Body of pancreas (tissue), 4 donors: ENCODE results near the gene APH1B. TPM values are rescaled to one million over a fixed set of nuclear protein-coding genes. Genes with fewer than 3 reads are reported as not detected.

Experiments used
- ATAC-seq: fragments of 150-250 bp; one replicate; pipeline ENCODE4 v1.9.1; 2016
- DNase-seq, 4 donors: peaks; one replicate each; pipeline ENCODE4 v3.0.0-alpha.2; 2019
- H3K27ac ChIP-seq, 4 donors: fragments of 200-600 bp; sonication (generic); 1 replicate in 3 of 4; 2 replicates in 1 of 4; pipeline versions ENCODE4 v1.5.1 to v1.6.1; 2016 to 2019; ENCODE audit warnings: mild to moderate bottlenecking in 1 of 4, mixed read lengths in 1 of 4, moderate library complexity in 1 of 4
- H3K27me3 ChIP-seq, 2 donors: fragments of 200-600 bp; sonication (generic); one replicate each; pipeline ENCODE4 v1.6.0; 2016; ENCODE audit warnings: mild to moderate bottlenecking in 1 of 2
- H3K36me3 ChIP-seq, 2 donors: fragments of 200-600 bp; sonication (generic); replicated peaks in 1 of 2; 2 replicates each; pipeline ENCODE4 v1.5.1; 2016; ENCODE audit warnings: low read depth in 2 of 2; ENCODE audit not compliant: insufficient read depth in 1 of 2
- H3K4me1 ChIP-seq: fragments of 200-600 bp; sonication (generic); one replicate; pipeline ENCODE4 v1.6.0; 2016
- H3K4me3 ChIP-seq, 2 donors: fragments of 200-600 bp; sonication (generic); 1 replicate in 1 of 2; 2 replicates in 1 of 2; pipeline ENCODE4 v1.5.1; 2016 to 2019
- H3K9me3 ChIP-seq, 3 donors: fragments of 200-600 bp; sonication (generic); 1 replicate in 2 of 3; 2 replicates in 1 of 3; pipeline ENCODE4 v1.5.1; 2016
- CTCF ChIP-seq, 7 experiments: fragments of 450-650 bp in 4 of 7; fragments of 200-600 bp in 3 of 7; sonication (generic) in 3 of 7; IDR thresholded peaks; one replicate each; pipeline ENCODE4 v1.5.1; 2016 to 2019; ENCODE audit warnings: antibody characterized with exemption in 7 of 7
- POLR2A ChIP-seq, 3 donors: fragments of 450-650 bp; IDR thresholded peaks; one replicate each; pipeline ENCODE4 v1.6.1; 2016; ENCODE audit warnings: antibody characterized with exemption in 3 of 3, mild to moderate bottlenecking in 2 of 3
- WGBS, 2 donors: methylation state at CpG; one replicate each; pipeline ENCODE4 v1.1.5; 2017; 5-methylcytosine and 5-hydroxymethylcytosine counted together
- intact Hi-C: fragments of 100-400 bp; cut with DNase I; formaldehyde crosslinking; loops from one replicate; pipeline ENCODE4 v1.15.1; 2023
- total RNA-seq, 2 donors: library from RNA; depleted of rRNA; stranded (reverse); fragments of >200 nt; gene quantifications; one replicate each; pipeline ENCODE4 v1.1.0, GENCODE V29; 2016

APH1B gene
- total RNA-seq, 2 donors from 2014 or later: 6.9 to 12.7 TPM

GRCh38 chr15:63256433-63257274, 20.8 kb upstream of the APH1B start:
- no peak for DNase-seq
- ATAC-seq: no peak
- Histone ChIP-seq H3K4me3 (no peak overlapping the region), H3K4me1 (no peaks in the 10 kb centered on the region), H3K9me3 (no peaks in the 10 kb centered on the region), H3K27me3 (no peaks in the 10 kb centered on the region), H3K27ac (no peak overlapping the region), H3K36me3 (no peaks in the 10 kb centered on the region)
- 59 to 70% methylated on average over 5 of the region's 5 CpGs for WGBS, 2 donors
- intact Hi-C loops: no loop called here
- TF ChIP-seq CTCF (IDR thresholded peaks at IDR 0.05) (no peak), POLR2A (IDR thresholded peaks at IDR 0.05) (no peak)

- DNase-seq (no peak), ATAC-seq (no peak)
- Histone ChIP-seq H3K9me3 (no peaks in the 10 kb centered on the region), H3K36me3 (no peaks in the 10 kb centered on the region), H3K27ac (no peak overlapping the region), H3K27me3 (no peaks in the 10 kb centered on the region), H3K4me3 (no peak overlapping the region), H3K4me1 (no peaks in the 10 kb centered on the region)
- intact Hi-C loops: no loop called here
- TF ChIP-seq CTCF (IDR thresholded peaks at IDR 0.05) (no peak), POLR2A (IDR thresholded peaks at IDR 0.05) (no peak)
- 94 to 95% methylated on average over 2 of the region's 2 CpGs for WGBS, 2 donors
Measured at GRCh38 chr15:63258658-63259057, 18.7 kb upstream of the APH1B start.

- H3K36me3 ChIP-seq: no peaks in the 10 kb centered on the region
Measured at GRCh38 chr15:63260791-63261190, 16.6 kb upstream of the APH1B start.

GRCh38 chr15:63261311-63261710, 16.1 kb upstream of the APH1B start:
- Histone ChIP-seq H3K27ac (no peak overlapping the region), H3K4me1 (no peaks in the 10 kb centered on the region), H3K36me3 (no peaks in the 10 kb centered on the region), H3K27me3 (no peaks in the 10 kb centered on the region), H3K4me3 (no peak overlapping the region), H3K9me3 (no peaks in the 10 kb centered on the region)
- DNase-seq (no peak), ATAC-seq (no peak)
- intact Hi-C loops: no loop called here
- TF ChIP-seq POLR2A (IDR thresholded peaks at IDR 0.05): no peak
- no peak for TF ChIP-seq CTCF (IDR thresholded peaks at IDR 0.05)

More at GRCh38 chr15:63260791-63261190, 16.6 kb upstream of the APH1B start:
- Histone ChIP-seq H3K4me3 (no peak overlapping the region), H3K27me3 (no peaks in the 10 kb centered on the region), H3K4me1 (no peaks in the 10 kb centered on the region), H3K27ac (no peak overlapping the region), H3K9me3 (no peaks in the 10 kb centered on the region)
- ATAC-seq (no peak), DNase-seq (no peak)
- intact Hi-C loops: no loop called here
- WGBS, 2 donors: 77 to 84% methylated on average over 5 of the region's 5 CpGs
- TF ChIP-seq CTCF (IDR thresholded peaks at IDR 0.05) (no peak), POLR2A (IDR thresholded peaks at IDR 0.05) (no peak)

- TF ChIP-seq POLR2A (IDR thresholded peaks at IDR 0.05): no peak
- no peak for TF ChIP-seq CTCF (IDR thresholded peaks at IDR 0.05)
- intact Hi-C loops: no loop called here
- Histone ChIP-seq H3K27me3 (no peaks in the 10 kb centered on the region), H3K36me3 (no peaks in the 10 kb centered on the region), H3K4me1 (no peaks in the 10 kb centered on the region), H3K9me3 (no peaks in the 10 kb centered on the region), H3K4me3 (no peak overlapping the region), H3K27ac (no peak overlapping the region)
- DNase-seq: no peak
- 84 to 85% methylated on average over 6 of the region's 6 CpGs for WGBS, 2 donors
- ATAC-seq: no peak
Measured at GRCh38 chr15:63263519-63263918, 13.9 kb upstream of the APH1B start.
